HG03521 (cell line): ENCODE data around the gene LZTS2.

ENCODE experiments used
- ATAC-seq: cut with Tn5 transposase; IDR thresholded peaks from one replicate; pipeline ENCODE4 v1.9.1; 2021; ENCODE audit warnings: mild to moderate bottlenecking, moderate library complexity; ENCODE audit not compliant: unreplicated experiment

LZTS2 gene

DNA sequence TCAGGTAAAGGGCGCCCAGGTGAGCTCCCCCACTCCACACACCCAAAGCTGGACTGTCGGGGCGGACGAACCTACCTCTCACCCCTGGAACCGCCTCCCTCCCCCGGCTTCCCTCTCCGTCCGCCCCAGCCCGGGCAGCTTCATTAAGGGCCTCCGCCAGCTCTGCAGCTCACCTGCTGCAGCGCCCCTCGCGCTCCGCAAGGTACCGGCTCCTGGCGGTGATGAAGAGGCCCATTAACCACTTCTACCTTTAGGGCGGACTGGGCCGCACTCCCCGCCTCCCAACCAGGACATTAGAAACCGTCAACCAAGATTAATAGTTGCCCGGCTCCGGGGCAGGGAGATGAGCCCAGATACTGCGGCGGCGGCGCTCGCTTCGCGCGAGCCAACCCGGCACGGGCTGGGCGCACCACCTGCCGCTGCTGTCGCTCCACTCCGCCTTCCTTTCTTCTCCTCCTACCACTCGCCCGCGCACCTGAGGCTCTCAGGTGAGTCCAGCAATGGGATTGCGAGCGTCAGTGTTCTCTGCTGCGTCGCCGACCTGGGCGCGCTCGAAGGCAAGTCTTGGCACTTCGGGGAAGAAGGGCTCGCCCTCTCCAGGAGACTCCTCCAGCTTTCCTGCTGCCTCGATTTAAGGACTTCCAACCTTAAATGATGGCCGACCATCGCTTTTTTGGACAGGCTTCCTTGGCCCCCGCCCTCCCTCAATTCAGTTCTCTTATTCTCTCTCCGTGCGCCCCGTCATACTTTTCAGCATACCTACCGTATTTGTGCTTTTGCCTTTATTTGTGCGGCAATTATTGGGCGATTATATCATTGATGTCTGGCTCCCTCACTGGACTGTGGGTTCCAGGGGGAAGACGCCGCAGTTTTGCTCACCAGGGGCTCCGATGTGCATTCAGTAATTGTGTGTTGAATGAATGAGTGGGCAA, 48.6 kb downstream of the LZTS2 start:
- ATAC-seq = no peak

- peak; percentile 71 for ATAC-seq
Measured at GRCh38 chr10:101050208-101051069, 50.8 kb downstream of the LZTS2 start.

DNA sequence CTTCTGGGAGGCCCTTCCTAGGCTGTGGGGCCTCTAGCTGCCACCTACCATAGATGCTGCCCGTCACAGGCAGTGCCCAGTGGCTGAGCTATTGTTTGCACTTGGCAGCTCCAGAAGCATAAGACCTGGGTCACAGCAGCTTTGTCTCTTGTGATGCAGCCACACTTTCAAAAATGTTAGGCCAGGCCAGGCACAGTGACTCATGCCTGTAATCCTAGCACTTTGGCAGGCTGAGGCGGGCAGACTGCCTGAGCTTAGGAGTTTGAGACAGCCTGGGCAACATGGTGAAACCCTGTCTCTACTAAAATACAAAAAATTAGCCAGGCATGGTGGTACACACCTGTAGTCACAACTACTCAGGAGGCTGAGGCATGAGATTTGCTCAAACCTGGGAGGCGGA, 52.7 kb downstream of the LZTS2 start:
- no peak for ATAC-seq

- ATAC-seq = no peak
Measured at GRCh38 chr10:101053516-101053915, 53.9 kb downstream of the LZTS2 start.

- no peak for ATAC-seq
Measured at GRCh38 chr10:101054351-101054750, 54.7 kb downstream of the LZTS2 start.

DNA sequence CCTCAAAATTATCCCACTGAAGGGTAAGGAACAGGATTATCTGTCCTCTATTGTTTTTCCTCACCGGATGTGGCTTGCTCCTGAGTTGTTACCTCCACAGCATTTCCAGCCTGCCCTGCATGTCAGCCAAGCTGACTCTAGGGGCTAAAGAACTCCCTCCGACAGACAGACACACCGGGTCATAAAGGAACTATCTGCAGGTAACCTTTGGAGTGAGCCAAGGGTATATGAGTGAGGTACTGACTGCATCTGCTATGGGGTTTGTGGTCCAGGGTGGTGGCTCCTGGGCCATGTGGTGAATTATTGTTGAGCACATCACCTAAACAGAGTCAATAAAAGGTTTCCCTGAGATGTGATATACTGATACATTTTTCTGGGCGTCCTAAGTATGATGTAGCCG, 55.3 kb downstream of the LZTS2 start:
- ATAC-seq = no peak

GRCh38 chr10:101055411-101055810, 55.8 kb downstream of the LZTS2 start:
- ATAC-seq = no peak

DNA sequence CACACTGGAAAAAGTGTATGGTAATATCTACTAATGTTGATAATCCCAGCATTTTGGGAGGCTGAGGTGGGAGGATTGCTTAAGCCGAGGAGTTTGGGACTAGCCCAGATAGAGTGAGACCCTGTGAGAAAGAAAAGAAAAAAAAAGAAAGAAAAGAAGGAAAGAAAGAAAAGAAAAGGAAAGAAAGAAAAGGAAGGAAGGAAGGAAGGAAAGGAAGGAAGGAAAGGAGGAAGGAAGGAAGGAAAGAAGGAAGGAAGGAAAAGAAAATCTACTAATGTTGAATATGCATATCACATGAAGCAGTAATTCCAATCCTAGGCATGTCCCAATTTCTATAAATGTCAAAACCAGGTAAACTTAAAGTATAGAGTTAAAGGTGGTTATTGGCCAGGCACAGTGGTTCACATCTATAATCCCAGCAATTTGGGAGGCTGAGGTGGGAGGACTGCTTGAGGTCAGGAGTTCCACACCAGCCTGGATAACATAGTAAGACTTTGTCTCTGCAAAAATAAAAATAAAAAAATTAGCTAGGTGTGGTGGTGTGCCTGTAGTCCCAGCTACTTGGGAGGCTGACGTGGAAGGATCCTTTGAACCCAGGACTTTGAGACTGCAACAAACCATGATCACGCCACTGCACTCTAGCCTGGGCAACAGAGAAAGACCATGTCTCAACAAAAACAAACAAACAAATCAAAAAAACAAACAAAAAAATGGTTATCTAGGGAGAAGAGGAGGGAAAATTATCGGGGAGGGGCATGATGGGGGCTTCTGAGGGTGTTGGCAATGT, 57.0 kb downstream of the LZTS2 start:
- ATAC-seq = no peak
